Mammary epithelial cell (primary cell): Measurements from ENCODE around the gene EFHD1.

Source experiments
- EZH2 ChIP-seq: IDR thresholded peaks from 2 replicates; pipeline ENCODE4 v1.6.1; 2012; ENCODE audit warnings: low read length, inconsistent platforms, borderline replicate concordance
- TF ChIP-seq, protein P1 (sequence below), 2 donors: IDR thresholded peaks in 1 of 2; conservative IDR thresholded peaks in 1 of 2; 2 replicates each; pipeline ENCODE4 v1.5.1; 2011 to 2012; ENCODE audit warnings: inconsistent platforms in 2 of 2, low read length in 2 of 2, mild to moderate bottlenecking in 2 of 2, control low read depth in 1 of 2, low read depth in 1 of 2; ENCODE audit not compliant: insufficient read depth in 1 of 2; ENCODE audit errors: extremely low read depth in 1 of 2

DNA sequence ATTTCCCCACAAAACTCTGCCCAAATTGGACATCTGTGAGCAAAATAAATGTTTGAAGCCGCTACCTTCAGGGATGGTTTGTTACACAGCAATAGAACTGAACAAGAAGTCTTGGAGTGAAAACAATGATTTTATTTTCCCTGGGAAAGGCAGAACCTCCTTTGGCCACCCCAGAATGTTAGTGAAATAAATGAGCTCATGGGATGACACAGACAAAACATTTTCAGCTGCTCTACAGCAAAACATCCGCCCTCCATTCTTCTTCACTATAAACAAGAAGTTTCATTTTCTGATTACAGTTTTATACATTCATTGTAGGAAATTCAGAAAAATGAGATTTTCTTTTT, 4.3 kb upstream of the EFHD1 start:
- TF ChIP-seq EZH2 = no peak
- TF ChIP-seq, protein P1, sequence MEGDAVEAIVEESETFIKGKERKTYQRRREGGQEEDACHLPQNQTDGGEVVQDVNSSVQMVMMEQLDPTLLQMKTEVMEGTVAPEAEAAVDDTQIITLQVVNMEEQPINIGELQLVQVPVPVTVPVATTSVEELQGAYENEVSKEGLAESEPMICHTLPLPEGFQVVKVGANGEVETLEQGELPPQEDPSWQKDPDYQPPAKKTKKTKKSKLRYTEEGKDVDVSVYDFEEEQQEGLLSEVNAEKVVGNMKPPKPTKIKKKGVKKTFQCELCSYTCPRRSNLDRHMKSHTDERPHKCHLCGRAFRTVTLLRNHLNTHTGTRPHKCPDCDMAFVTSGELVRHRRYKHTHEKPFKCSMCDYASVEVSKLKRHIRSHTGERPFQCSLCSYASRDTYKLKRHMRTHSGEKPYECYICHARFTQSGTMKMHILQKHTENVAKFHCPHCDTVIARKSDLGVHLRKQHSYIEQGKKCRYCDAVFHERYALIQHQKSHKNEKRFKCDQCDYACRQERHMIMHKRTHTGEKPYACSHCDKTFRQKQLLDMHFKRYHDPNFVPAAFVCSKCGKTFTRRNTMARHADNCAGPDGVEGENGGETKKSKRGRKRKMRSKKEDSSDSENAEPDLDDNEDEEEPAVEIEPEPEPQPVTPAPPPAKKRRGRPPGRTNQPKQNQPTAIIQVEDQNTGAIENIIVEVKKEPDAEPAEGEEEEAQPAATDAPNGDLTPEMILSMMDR (conservative IDR thresholded peaks at IDR 0.05 in 1 of 2, IDR thresholded peaks at IDR 0.05 in 1 of 2; ENCODE audit: extremely low read depth in 1 of 2, insufficient read depth in 1 of 2, low read depth in 1 of 2, low read length in 2 of 2) = no peak
